Spinal cord (tissue), 10 donors: ENCODE measurements around the gene ACAA1. TPM values are rescaled to one million over a fixed set of nuclear protein-coding genes. Genes with fewer than 3 reads are reported as not detected.

Source experiments
- DNase-seq, 6 donors: peaks; one replicate each; pipeline versions ENCODE4 v3.0.0 to v3.0.0-alpha.2; 2013 to 2015; ENCODE audit warnings: low spot score in 6 of 6, low read depth in 4 of 6
- H3K27ac ChIP-seq: one replicate; pipeline ENCODE4 v1.5.1; 2013; ENCODE audit warnings: low read depth, low read length, control low read depth
- H3K27me3 ChIP-seq: one replicate; pipeline ENCODE4 v1.6.1; 2013; ENCODE audit warnings: low read length; ENCODE audit not compliant: control insufficient read depth, insufficient read depth
- H3K36me3 ChIP-seq: one replicate; pipeline ENCODE4 v1.6.1; 2013; ENCODE audit warnings: low read length; ENCODE audit not compliant: control insufficient read depth, insufficient read depth
- H3K4me1 ChIP-seq: one replicate; pipeline ENCODE4 v1.6.1; 2013; ENCODE audit warnings: low read length; ENCODE audit not compliant: control insufficient read depth, insufficient read depth
- H3K4me3 ChIP-seq: one replicate; pipeline ENCODE4 v1.5.1; 2013; ENCODE audit warnings: low read depth, low read length, control low read depth
- H3K9me3 ChIP-seq: one replicate; pipeline ENCODE4 v1.6.1; 2013; ENCODE audit warnings: low read length; ENCODE audit not compliant: control insufficient read depth, insufficient read depth
- WGBS: methylation state at CpG from one replicate; pipeline ENCODE4 v1.1.5; 2013; ENCODE audit warnings: missing lambda C conversion rate; ENCODE audit not compliant: insufficient coverage; 5-methylcytosine and 5-hydroxymethylcytosine counted together
- polyA plus RNA-seq, 2 donors: library from polyadenylated mRNA; unstranded; fragments of 120-200 nt; gene quantifications; one replicate each; pipeline ENCODE4 v1.2.1, GENCODE V29; 2013; ENCODE audit not compliant: insufficient read length in 2 of 2
- total RNA-seq, 2 donors: library from RNA; depleted of rRNA in 1 of 2; stranded (reverse); fragments of 120-200 nt in 1 of 2; fragments of >200 nt in 1 of 2; gene quantifications; one replicate each; pipeline versions ENCODE4 v1.2.3 to v1.2.4, GENCODE V29; 2013 to 2014
- donor health status: healthy.

The ACAA1 gene
- total and polyA plus RNA-seq, 4 donors: 30.2 to 100 (median 67.9) TPM

DNA sequence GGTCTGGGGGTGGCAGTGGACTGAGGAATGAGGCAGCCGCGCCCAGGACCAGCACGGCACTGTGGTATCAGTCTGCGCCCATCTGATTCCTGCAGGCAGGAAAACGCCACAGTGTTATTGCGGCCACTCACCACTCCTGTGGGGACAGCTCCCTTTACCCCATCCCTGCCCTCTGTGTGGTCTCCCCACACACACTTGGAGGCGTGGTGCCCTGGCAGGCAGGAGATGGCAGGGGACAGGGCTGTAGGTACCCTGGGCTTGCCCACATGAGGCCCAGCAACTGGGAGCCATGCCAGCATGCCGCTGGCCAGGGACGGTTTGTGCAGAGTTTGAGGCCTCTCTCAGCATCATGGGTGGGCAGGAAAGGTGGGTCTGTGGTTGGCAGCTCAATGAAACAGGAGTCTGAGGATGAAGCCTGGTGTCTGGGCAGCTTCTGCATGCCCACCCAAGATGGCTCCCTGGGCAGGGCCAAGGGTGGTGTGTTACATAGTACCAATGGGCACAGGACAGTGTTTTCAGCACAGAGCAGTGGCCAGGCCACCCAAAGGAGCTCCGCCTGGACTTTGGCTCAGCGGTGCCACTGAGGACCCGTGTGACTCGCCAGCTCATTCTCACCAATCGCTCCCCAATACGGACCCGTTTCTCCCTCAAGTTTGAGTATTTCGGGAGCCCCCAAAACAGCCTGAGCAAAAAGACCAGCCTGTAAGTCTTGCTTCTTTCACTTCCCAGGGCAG lies 27.2 kb downstream of the ACAA1 start:
- 93% methylated on average over 17 of the region's 17 CpGs for WGBS

DNA sequence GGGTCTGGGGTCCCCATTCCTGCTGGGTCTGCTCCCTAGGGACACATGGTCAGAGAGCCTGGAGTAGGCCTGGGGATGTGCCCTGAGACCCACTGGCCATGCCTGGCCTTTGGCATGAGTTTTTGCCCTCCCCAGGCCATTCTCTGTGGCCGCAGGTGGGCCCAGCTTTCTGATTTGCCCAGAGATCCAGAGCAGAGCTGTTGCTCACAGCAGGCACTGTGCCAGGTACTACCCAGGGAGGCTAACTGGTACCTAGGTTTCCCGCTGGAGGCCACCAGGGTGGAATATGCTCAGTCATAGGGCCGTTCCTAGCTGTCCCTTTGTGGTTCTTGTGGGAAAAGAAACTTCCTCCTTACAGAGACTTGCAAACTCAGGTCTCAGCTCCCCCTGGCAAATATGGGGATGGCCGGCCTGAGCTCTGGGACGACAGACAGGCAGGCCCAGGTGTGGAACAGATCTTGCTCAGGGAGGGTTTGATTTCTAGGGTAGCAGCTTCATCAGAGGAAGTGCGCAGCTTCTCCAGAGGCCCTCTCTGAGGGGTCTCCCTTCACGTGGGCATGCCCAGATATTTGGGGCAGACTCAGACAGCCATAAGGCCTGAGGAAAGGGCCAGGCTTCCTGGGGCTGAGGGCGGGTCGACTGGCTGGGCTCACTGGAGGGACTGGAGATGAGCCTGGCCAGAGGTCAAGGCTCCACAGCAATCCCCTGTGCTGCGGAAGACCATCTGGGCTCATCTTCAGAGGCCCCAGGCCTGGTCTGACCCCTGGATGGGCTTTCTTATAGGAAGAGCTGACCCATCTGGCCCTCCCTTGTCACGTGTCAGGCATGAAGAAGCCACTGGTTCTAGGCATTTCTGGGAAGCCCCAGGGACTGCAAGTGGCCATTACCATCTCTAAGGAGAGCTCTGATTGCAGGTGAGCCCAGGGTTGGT lies 28.0 kb downstream of the ACAA1 start:
- no peak for DNase-seq
- H3K4me3 ChIP-seq: no peak overlapping the region
- H3K36me3 ChIP-seq: peaks cover 16% of the 10 kb centered on the region
- H3K4me1 ChIP-seq: no peaks in the 10 kb centered on the region
- H3K27ac ChIP-seq: no peak overlapping the region
- no peaks in the 10 kb centered on the region for H3K9me3 ChIP-seq
- H3K27me3 ChIP-seq: no peaks in the 10 kb centered on the region
- WGBS: 83% methylated on average over 9 of the region's 11 CpGs

More for the DNA sequence above, 27.2 kb downstream of the ACAA1 start:
- Histone ChIP-seq H3K27ac (no peak overlapping the region), H3K36me3 (peaks cover 22% of the 10 kb centered on the region), H3K4me1 (no peaks in the 10 kb centered on the region), H3K4me3 (no peak overlapping the region), H3K9me3 (no peaks in the 10 kb centered on the region), H3K27me3 (no peaks in the 10 kb centered on the region)
- no peak for DNase-seq

DNA sequence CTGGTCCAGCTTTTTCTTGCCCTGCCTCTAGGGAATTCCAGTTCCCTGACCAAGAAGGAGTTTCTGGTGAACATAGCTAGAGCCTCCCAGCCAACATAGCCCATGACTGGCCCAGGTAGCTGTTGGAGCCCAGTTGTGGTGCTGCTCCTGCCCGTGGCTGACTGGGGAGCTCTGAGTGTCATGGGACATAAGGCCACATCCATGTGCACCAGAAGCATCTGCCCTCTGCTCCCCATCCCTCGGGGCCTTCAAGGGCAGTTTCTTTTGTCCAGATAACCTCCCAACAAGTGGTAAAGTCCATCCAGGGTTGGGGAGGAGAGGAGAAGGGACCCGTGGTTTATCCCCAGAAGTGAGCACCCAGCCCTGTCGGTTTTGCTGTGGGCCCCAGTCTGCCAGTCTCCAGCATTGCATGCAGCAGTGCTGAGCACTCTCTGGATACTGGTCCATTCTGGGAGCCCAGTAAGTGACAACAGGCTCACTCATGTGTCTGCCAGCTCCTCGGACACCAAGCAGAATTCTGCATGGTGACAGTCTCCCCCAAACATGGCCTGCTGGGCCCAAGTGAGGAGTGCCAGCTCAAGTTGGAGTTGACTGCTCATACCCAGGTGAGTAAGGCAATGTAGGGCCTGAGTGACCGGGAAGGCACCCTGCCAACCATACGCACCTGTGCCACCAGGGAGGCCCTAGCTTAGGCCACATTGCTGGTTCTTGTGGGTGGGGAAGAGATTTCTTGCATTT lies 28.8 kb downstream of the ACAA1 start:
- Histone ChIP-seq H3K4me1 (no peaks in the 10 kb centered on the region), H3K27me3 (no peaks in the 10 kb centered on the region), H3K9me3 (no peaks in the 10 kb centered on the region), H3K27ac (no peak overlapping the region), H3K4me3 (no peak overlapping the region), H3K36me3 (peaks cover 16% of the 10 kb centered on the region)
- no peak for DNase-seq
- 88% methylated on average over 6 of the region's 7 CpGs for WGBS

DNA sequence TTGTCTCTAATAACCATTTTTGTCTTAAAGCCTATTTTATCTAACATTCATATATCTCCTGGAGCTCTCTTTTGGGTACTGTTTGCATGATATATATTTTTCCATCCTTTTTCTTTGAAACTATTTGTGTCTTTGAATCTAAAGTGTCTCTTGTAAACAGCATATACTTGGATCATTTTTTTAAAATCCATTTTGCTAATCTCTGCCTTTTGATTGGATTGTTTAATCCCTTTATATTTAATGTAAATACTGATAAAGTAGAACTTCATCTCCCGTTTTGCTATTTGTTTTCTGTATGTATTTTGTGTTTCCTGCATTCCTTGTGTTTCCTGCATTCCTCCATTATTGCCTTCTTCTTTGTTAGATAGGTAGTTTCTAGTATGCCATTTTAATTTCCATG lies 31.4 kb downstream of the ACAA1 start:
- Histone ChIP-seq H3K36me3 (peaks cover 13% of the 10 kb centered on the region), H3K4me3 (no peak overlapping the region), H3K27ac (no peak overlapping the region), H3K9me3 (no peaks in the 10 kb centered on the region), H3K27me3 (no peaks in the 10 kb centered on the region), H3K4me1 (no peaks in the 10 kb centered on the region)
- DNase-seq: no peak
- WGBS: no CpG with 5 or more reads among the region's 1 CpG

DNA sequence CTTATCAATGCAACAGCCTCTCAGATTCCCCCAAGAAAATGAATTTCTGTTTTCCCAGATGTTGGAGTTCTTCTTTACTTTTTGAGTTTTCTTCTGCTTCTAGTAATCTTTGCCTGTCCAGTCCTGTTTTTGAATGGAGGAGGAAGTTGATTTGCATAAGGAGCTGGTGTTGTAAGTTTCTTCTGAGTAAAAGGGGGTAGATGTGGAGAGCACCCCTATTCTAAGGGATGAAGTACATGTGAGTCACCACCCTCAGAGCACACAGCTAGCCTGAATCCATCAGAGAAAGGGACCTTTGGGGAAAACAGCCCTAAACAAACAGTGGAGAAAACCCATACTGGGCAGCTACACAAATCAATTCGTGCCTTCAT lies 34.5 kb downstream of the ACAA1 start:
- H3K4me3 ChIP-seq: no peak overlapping the region
- H3K27me3 ChIP-seq: no peaks in the 10 kb centered on the region
- H3K9me3 ChIP-seq: no peaks in the 10 kb centered on the region
- WGBS: 67% methylated on average over 1 of the region's 1 CpG
- no peak overlapping the region for H3K27ac ChIP-seq
- peaks cover 12% of the 10 kb centered on the region for H3K4me1 ChIP-seq
- DNase-seq: no peak
- no peaks in the 10 kb centered on the region for H3K36me3 ChIP-seq

DNA sequence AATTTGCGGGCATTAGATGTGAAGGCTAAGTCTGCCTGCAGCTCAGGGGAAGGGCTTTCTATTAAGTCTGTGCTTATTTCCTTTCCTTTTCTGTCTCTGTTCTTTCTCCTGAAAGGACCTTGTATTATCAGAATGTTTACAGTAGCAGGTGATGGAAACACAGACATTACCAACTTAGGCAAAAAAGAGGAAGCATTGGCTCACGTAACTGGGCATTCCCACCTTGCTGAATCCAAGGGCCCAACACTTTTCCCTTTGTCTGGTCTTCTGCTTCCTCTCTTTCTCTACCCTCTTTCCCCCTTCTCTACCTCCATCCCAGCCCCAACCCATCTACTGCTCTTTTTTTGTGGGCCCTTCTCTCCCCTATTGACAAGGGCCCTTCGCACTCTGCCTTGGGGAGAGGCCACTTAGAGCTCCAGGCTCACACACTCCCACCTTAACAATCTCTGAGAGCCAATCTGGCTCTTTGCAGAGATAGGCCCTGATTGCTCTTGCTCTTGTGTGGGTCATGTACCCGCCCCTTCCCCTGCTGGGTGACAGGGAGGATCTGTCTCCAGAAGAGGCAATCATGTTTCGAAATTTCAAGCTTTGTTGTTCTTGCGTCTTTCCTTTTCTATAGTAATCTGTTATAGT lies 35.0 kb downstream of the ACAA1 start:
- WGBS: 100% methylated on average over 1 of the region's 6 CpGs
- H3K36me3 ChIP-seq: no peaks in the 10 kb centered on the region
- no peak overlapping the region for H3K4me3 ChIP-seq
- H3K27ac ChIP-seq: no peak overlapping the region
- no peaks in the 10 kb centered on the region for H3K9me3 ChIP-seq
- no peaks in the 10 kb centered on the region for H3K27me3 ChIP-seq
- H3K4me1 ChIP-seq: peaks cover 12% of the 10 kb centered on the region
- DNase-seq: no peak

DNA sequence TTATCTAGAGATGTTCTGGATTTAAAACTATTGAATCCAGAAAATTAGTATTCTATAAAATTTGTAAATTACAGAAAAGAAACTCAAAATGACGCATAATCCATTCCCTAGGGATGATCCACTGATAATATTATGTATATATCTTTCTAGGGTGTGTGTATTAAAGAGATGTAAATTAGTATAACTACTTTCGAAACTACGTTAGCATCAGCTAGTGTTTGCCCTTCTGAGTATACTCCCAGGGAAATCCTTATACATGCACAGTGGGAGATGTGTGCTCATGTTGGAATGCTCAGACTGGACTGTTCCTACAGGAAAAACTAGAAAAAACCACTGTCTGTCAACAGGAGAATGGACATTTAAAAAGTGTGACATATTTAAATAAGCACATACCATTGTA lies 36.4 kb downstream of the ACAA1 start:
- WGBS: no CpG with 5 or more reads among the region's 3 CpGs
- no peak overlapping the region for H3K27ac ChIP-seq
- DNase-seq: no peak
- no peaks in the 10 kb centered on the region for H3K9me3 ChIP-seq
- H3K4me3 ChIP-seq: no peak overlapping the region
- peaks cover 26% of the 10 kb centered on the region for H3K4me1 ChIP-seq
- H3K27me3 ChIP-seq: no peaks in the 10 kb centered on the region
- no peaks in the 10 kb centered on the region for H3K36me3 ChIP-seq

DNA sequence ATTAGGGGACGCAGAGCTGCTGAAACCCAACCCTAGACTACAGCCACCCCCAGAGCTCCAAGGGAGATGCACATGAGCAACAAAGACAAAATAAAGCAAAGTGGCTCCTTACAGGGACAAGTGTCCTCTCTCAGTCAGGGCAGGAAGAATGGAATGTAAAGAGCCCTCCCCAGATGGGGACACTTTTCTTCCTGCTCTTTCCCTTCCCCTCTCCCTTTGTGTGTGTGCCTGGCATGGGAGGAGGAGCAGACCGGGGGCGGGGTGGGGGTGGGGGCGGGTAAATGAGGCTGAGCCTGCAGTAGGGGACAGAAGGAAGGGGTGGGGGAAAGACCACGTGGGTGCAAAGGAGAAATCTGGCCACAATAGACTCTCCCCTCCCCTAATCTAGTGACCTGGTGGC lies 37.4 kb downstream of the ACAA1 start:
- no peaks in the 10 kb centered on the region for H3K27me3 ChIP-seq
- peaks cover 34% of the 10 kb centered on the region for H3K4me1 ChIP-seq
- H3K27ac ChIP-seq: no peak overlapping the region
- H3K9me3 ChIP-seq: no peaks in the 10 kb centered on the region
- no peak for DNase-seq
- no peaks in the 10 kb centered on the region for H3K36me3 ChIP-seq
- no CpG with 5 or more reads among the region's 5 CpGs for WGBS
- H3K4me3 ChIP-seq: no peak overlapping the region

DNA sequence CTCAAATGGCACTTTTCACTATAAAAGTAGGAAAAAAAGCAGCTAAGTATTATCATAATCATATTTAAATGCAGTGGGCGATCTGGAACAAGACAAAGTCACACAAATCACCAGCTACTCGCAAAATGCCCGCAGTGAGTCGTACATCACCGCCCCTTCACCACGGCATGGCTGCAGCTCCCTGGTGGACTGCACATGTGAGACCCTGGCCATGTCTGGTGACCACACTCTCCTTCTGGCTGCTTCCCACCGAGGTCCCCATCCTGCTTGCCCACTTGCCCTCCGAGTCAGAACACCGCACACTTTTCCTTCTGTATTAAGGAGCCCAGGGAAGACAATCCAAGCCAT lies 38.6 kb downstream of the ACAA1 start:
- Histone ChIP-seq H3K27me3 (no peaks in the 10 kb centered on the region), H3K9me3 (no peaks in the 10 kb centered on the region), H3K4me1 (peaks cover 34% of the 10 kb centered on the region), H3K4me3 (no peak overlapping the region), H3K36me3 (no peaks in the 10 kb centered on the region), H3K27ac (no peak overlapping the region)
- WGBS: 94% methylated on average over 9 of the region's 9 CpGs
- DNase-seq: no peak
